ENCODE measurements around the gene LIMS2.

DNA sequence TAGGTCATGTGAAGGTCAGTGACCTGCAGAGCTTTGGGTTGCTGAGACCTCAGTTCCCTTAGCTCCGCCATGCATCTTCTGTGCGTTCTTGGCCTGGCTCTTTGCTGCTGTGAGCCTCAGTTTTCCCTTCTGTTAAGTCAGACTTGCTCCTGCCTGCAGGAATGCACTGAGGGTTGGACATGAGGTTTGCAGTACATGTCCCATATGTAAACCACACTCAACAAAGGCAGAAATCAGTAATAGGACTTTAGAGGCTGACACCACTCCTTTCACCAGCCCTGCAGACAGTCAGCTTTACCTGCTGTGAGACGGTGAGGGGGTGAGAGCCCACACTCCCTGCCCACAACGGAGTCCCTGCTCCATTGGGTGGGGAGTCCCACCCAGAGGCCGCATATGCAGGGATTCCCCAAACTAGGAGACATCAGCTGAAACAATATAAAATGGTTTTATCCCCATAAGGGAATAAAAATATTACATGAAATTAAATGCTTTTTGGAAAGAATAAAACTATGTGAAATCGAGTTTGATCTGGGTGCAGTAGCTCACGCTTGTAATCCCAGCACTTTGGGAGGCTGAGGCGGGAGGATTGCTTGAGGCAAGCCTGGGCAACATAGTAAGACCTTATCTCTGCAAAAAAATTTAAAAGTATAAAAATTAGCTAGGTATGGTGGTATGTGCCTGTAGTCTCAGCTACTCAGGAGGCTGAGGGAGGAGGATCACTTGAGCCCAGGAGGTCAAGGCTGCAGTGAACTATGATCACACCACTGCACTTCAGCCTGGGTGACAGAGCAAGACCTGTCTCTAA, 84.7 kb downstream of the LIMS2 start:
- no peak for TF ChIP-seq REST (IDR thresholded peaks at IDR 0.05; ENCODE audit: insufficient read depth in 1 of 2, low read depth in 2 of 2, low read length in 1 of 2)
- TF ChIP-seq, protein P1, sequence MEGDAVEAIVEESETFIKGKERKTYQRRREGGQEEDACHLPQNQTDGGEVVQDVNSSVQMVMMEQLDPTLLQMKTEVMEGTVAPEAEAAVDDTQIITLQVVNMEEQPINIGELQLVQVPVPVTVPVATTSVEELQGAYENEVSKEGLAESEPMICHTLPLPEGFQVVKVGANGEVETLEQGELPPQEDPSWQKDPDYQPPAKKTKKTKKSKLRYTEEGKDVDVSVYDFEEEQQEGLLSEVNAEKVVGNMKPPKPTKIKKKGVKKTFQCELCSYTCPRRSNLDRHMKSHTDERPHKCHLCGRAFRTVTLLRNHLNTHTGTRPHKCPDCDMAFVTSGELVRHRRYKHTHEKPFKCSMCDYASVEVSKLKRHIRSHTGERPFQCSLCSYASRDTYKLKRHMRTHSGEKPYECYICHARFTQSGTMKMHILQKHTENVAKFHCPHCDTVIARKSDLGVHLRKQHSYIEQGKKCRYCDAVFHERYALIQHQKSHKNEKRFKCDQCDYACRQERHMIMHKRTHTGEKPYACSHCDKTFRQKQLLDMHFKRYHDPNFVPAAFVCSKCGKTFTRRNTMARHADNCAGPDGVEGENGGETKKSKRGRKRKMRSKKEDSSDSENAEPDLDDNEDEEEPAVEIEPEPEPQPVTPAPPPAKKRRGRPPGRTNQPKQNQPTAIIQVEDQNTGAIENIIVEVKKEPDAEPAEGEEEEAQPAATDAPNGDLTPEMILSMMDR (IDR thresholded peaks at IDR 0.05) = no peak
- no peak for TF ChIP-seq TCF7L2 (IDR thresholded peaks at IDR 0.05; ENCODE audit: low read depth, low read length)
- TF ChIP-seq POLR2AphosphoS5 (IDR thresholded peaks at IDR 0.05; ENCODE audit: low read depth, low read length) = no peak

Data from Panc1 (cell line).